IMR-90 (cell line): Measurements from ENCODE around the gene PRKN.

ENCODE experiments used
- BHLHE40 ChIP-seq: fragments of 150-350 bp; IDR thresholded peaks from 2 replicates; pipeline ENCODE4 v1.6.1; 2016; ENCODE audit warnings: mild to moderate bottlenecking, low read depth, low read length
- CEBPB ChIP-seq: IDR thresholded peaks from 2 replicates; pipeline ENCODE4 v1.6.1; 2012; ENCODE audit warnings: low read depth, low read length, improper control_type of control experiment
- CHD1 ChIP-seq: IDR thresholded peaks from 2 replicates; pipeline ENCODE4 v1.6.1; 2012; ENCODE audit warnings: low read depth, low read length, improper control_type of control experiment
- CTCF ChIP-seq: conservative IDR thresholded peaks from 2 replicates; pipeline ENCODE4 v1.5.1; 2012; ENCODE audit warnings: mild to moderate bottlenecking, low read depth, low read length, improper control_type of control experiment
- FOS ChIP-seq: fragments of 150-350 bp; IDR thresholded peaks from 2 replicates; pipeline ENCODE4 v1.6.1; 2016; ENCODE audit warnings: low read depth, low read length
- MAZ ChIP-seq: IDR thresholded peaks from 2 replicates; pipeline ENCODE4 v1.6.1; 2012; ENCODE audit warnings: low read depth, mild to moderate bottlenecking, low read length, improper control_type of control experiment, moderate library complexity, borderline replicate concordance
- MXI1 ChIP-seq: IDR thresholded peaks from 2 replicates; pipeline ENCODE4 v1.6.1; 2012; ENCODE audit warnings: low read depth, mild to moderate bottlenecking, low read length, moderate library complexity, borderline replicate concordance
- NFE2L2 ChIP-seq: fragments of 150-350 bp; IDR thresholded peaks from 2 replicates; pipeline ENCODE4 v1.6.1; 2016; ENCODE audit warnings: low read depth, mild to moderate bottlenecking, low read length
- POLR2A ChIP-seq: IDR thresholded peaks from 2 replicates; pipeline ENCODE4 v1.6.1; 2012; ENCODE audit warnings: mild to moderate bottlenecking, low read depth, low read length
- RAD21 ChIP-seq: IDR thresholded peaks from 2 replicates; pipeline ENCODE4 v1.6.1; 2012; ENCODE audit warnings: low read length, improper control_type of control experiment
- RCOR1 ChIP-seq: IDR thresholded peaks from 2 replicates; pipeline ENCODE4 v1.6.1; 2012; ENCODE audit warnings: mild to moderate bottlenecking, low read length, improper control_type of control experiment; ENCODE audit not compliant: insufficient replicate concordance
- RFX5 ChIP-seq: IDR thresholded peaks from 2 replicates; pipeline ENCODE4 v1.8.0; 2012; ENCODE audit warnings: low read depth, mild to moderate bottlenecking, low read length, moderate library complexity
- SMC3 ChIP-seq: fragments of 150-350 bp; IDR thresholded peaks from 2 replicates; pipeline ENCODE4 v1.6.1; 2016; ENCODE audit warnings: low read depth, mild to moderate bottlenecking, antibody characterized with exemption, low read length, moderate library complexity
- USF2 ChIP-seq: fragments of 150-350 bp; IDR thresholded peaks from 2 replicates; pipeline ENCODE4 v1.6.1; 2017; ENCODE audit warnings: mild to moderate bottlenecking, antibody characterized with exemption, low read length, low read depth

DNA sequence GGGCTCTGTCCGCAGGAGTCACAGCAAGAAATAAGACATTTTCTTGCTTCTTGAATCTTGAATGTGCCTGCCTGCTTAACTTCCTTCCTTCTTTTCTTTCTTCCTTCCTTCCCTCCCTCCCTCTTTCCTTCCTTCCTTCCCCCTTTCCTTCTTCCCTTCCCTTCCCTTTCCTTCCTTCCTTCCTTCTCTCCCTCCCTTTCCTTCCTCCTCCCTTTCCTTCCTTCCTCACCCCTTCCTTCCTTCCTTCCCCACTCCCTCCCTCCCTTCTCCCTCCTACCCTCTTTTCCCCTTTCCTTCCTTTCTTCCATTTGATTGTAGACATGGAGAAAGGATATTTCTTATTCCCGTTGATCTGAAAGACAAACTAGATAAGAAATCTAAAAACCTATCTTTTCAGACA lies 1016.9 kb downstream of the PRKN start:
- TF ChIP-seq CTCF = no peak
- TF ChIP-seq POLR2A = no peak
- TF ChIP-seq BHLHE40 = no peak
- no peak for TF ChIP-seq RCOR1
- TF ChIP-seq RAD21 = no peak
- TF ChIP-seq CHD1 = no peak
- no peak for TF ChIP-seq MXI1
- TF ChIP-seq SMC3 = no peak
- no peak for TF ChIP-seq CEBPB
- TF ChIP-seq USF2 = no peak
- TF ChIP-seq NFE2L2 = no peak
- no peak for TF ChIP-seq RFX5
- no peak for TF ChIP-seq MAZ
- no peak for TF ChIP-seq FOS
